Neural progenitor cell (in vitro differentiated cells): ENCODE measurements around the gene ABLIM2. TPM values are rescaled to one million over a fixed set of nuclear protein-coding genes. Genes with fewer than 3 reads are reported as not detected.
"Not testable (repeated sequence)": the region's sequence is repeated elsewhere in the genome, so short reads cannot be mapped to it uniquely, and the experiment has no call there.

Experiments used
- DNase-seq: peaks from one replicate; pipeline ENCODE4 v3.0.0-alpha.2; 2016; ENCODE audit warnings: low spot score
- H2AFZ ChIP-seq: fragments of 200-600 bp; sonication (generic); replicated peaks from 2 replicates; pipeline ENCODE4 v1.6.1; 2016; ENCODE audit warnings: antibody characterized with exemption
- H3F3A ChIP-seq: fragments of 200-600 bp; sonication (generic); 2 replicates; pipeline ENCODE4 v1.6.1; 2016; ENCODE audit warnings: antibody characterized with exemption, low read depth
- H3K27ac ChIP-seq: fragments of 200-600 bp; sonication (generic); 2 replicates; pipeline ENCODE4 v1.5.1; 2016; ENCODE audit warnings: mild to moderate bottlenecking
- H3K27me3 ChIP-seq: fragments of 200-600 bp; sonication (generic); 2 replicates; pipeline ENCODE4 v1.6.1; 2016; ENCODE audit warnings: mild to moderate bottlenecking, moderate library complexity
- H3K36me3 ChIP-seq: fragments of 200-600 bp; sonication (generic); 2 replicates; pipeline ENCODE4 v1.5.1; 2016
- H3K4me1 ChIP-seq: fragments of 200-600 bp; sonication (generic); 2 replicates; pipeline ENCODE4 v1.6.1; 2016; ENCODE audit warnings: mixed run types
- H3K4me2 ChIP-seq: fragments of 200-600 bp; sonication (generic); 2 replicates; pipeline ENCODE4 v1.6.1; 2016
- H3K4me3 ChIP-seq: fragments of 200-600 bp; sonication (generic); 2 replicates; pipeline ENCODE4 v1.5.1; 2016
- H3K79me2 ChIP-seq: fragments of 200-600 bp; sonication (generic); 2 replicates; pipeline ENCODE4 v1.6.1; 2016; ENCODE audit warnings: low read depth
- H3K9ac ChIP-seq: fragments of 200-600 bp; sonication (generic); 2 replicates; pipeline ENCODE4 v1.6.1; 2016
- H3K9me3 ChIP-seq: fragments of 200-600 bp; sonication (generic); 2 replicates; pipeline ENCODE4 v1.5.1; 2016; ENCODE audit warnings: low read depth
- H4K20me1 ChIP-seq: fragments of 200-600 bp; sonication (generic); 2 replicates; pipeline ENCODE4 v1.6.1; 2016; ENCODE audit warnings: low read depth
- H3K27ac Mint-ChIP-seq: 3 replicates; pipeline ENCODE4 v1.8.0; 2021; ENCODE audit warnings: mixed read lengths
- H3K27me3 Mint-ChIP-seq: 2 replicates; pipeline ENCODE4 v1.8.0; 2022; ENCODE audit warnings: low read depth, mild to moderate bottlenecking, inconsistent platforms, moderate library complexity, mixed read lengths; ENCODE audit not compliant: insufficient read depth
- H3K36me3 Mint-ChIP-seq: 3 replicates; pipeline ENCODE4 v1.8.0; 2021; ENCODE audit warnings: mixed read lengths
- H3K4me1 Mint-ChIP-seq: 3 replicates; pipeline ENCODE4 v1.8.0; 2021; ENCODE audit warnings: mixed read lengths
- H3K4me3 Mint-ChIP-seq: 3 replicates; pipeline ENCODE4 v1.8.0; 2021; ENCODE audit warnings: mild to moderate bottlenecking, moderate library complexity, mixed read lengths
- H3K9me3 Mint-ChIP-seq: 3 replicates; pipeline ENCODE4 v1.8.0; 2020; ENCODE audit warnings: mixed read lengths
- CTCF ChIP-seq: fragments of 200-600 bp; sonication (generic); IDR thresholded peaks from 2 replicates; pipeline ENCODE4 v1.5.1; 2017; ENCODE audit warnings: antibody characterized with exemption, mild to moderate bottlenecking
- EZH2 ChIP-seq: fragments of 200-600 bp; sonication (generic); IDR thresholded peaks from 2 replicates; pipeline ENCODE4 v1.6.1; 2017; ENCODE audit warnings: antibody characterized with exemption, mild to moderate bottlenecking, moderate library complexity
- EZH2phosphoT487 ChIP-seq: fragments of 200-600 bp; sonication (generic); IDR thresholded peaks from 2 replicates; pipeline ENCODE4 v1.6.1; 2017; ENCODE audit warnings: antibody characterized with exemption
- total RNA-seq: library from RNA; depleted of rRNA; stranded (reverse); fragments of >200 nt; gene quantifications from 2 replicates; pipeline ENCODE4 v1.2.3, GENCODE V29; 2015; ENCODE audit warnings: low replicate concordance

ABLIM2 gene
- total RNA-seq, 1 donor from 2014 or later, result 0.24 TPM

DNA sequence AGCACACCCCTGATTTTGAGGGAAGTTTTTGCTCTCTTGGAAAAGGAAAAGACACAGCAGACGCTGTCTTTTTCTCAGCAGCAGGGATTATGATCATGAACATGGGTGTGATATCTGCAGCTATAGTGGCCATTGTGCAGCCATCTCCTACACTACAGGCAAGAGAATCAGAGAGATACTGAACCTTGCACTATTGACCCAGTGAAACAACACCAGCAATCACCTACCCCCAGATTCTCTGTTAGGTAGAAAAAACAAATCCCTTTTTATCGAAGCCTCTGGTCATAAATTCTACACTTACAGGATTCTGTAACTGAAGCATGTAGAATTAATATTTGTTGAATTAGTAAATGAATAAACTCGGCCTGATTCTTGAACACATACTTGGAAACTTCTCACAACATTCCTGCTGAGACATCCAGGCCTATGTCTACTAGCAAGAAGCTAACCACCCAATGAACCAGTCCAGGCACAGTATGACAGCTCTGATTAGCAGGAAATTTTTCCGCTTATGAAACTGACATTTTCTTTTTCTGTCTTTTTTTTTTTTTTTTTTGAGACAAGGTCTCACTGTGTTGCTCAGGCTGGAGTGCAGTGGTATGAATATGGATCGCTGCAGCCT lies 213.9 kb downstream of the ABLIM2 start:
- no peak for DNase-seq
- H3K4me1 ChIP-seq, result no peaks in the 10 kb centered on the region
- H3K4me3 Mint-ChIP-seq, result no peak overlapping the region
- H3K4me2 ChIP-seq, result no peak overlapping the region
- no peaks in the 10 kb centered on the region for H3K27me3 ChIP-seq
- no peak overlapping the region for H3K9ac ChIP-seq
- H2AFZ ChIP-seq, result no peak overlapping the region
- H3K36me3 Mint-ChIP-seq, result no peaks in the 10 kb centered on the region
- no peak overlapping the region for H3K27ac Mint-ChIP-seq
- no peaks in the 10 kb centered on the region for H3K9me3 ChIP-seq
- H3K27ac ChIP-seq, result no peak overlapping the region
- TF ChIP-seq EZH2 (no peak), EZH2phosphoT487 (no peak), CTCF (no peak)
- H3K79me2 ChIP-seq, result no peaks in the 10 kb centered on the region
- peaks cover 22% of the 10 kb centered on the region for H3K4me1 Mint-ChIP-seq
- H3K36me3 ChIP-seq, result no peaks in the 10 kb centered on the region
- H3K9me3 Mint-ChIP-seq, result no peaks in the 10 kb centered on the region
- H3K4me3 ChIP-seq, result no peak overlapping the region
- H3F3A ChIP-seq, result peaks cover 8% of the 10 kb centered on the region
- no peaks in the 10 kb centered on the region for H4K20me1 ChIP-seq
- peaks cover 6% of the 10 kb centered on the region for H3K27me3 Mint-ChIP-seq

GRCh38 chr4:7943688-7944087 lies 214.9 kb downstream of the ABLIM2 start:
- H3K4me3 ChIP-seq, H3K9me3 ChIP-seq, H3K4me1 ChIP-seq, H3K9ac ChIP-seq, H3K36me3 ChIP-seq, H3K9me3 Mint-ChIP-seq, H4K20me1 ChIP-seq, H3K79me2 ChIP-seq, H2AFZ ChIP-seq, H3K4me2 ChIP-seq, DNase-seq, H3K27me3 ChIP-seq, H3K27ac Mint-ChIP-seq, H3K27ac ChIP-seq, H3K27me3 Mint-ChIP-seq, H3K36me3 Mint-ChIP-seq, H3K4me3 Mint-ChIP-seq: not testable (repeated sequence)
- H3F3A ChIP-seq, result peaks cover 14% of the 10 kb centered on the region
- peaks cover 21% of the 10 kb centered on the region for H3K4me1 Mint-ChIP-seq

DNA sequence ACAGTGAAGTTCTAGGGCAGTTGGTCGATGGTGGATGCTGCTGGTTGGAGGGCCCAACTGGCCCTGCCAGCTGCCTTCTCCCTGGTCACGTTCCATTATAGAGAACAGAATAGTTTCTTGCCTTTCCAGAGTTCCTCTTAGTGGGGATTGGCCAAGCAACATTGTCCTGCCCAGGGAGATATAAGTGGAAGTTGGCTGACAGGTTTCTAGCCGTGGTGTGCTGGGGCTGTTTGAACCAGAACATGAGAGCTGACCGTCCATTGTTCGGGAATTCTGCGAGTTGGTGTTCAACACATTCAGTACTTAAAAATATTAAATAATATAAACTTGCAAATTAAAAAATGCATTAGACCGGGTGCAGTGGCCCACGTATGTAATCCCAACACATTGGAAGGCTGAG lies 215.4 kb downstream of the ABLIM2 start:
- Histone ChIP-seq H3F3A (peaks cover 19% of the 10 kb centered on the region), H3K9ac (no peak overlapping the region), H3K4me2 (no peak overlapping the region), H3K79me2 (no peaks in the 10 kb centered on the region), H3K9me3 (no peaks in the 10 kb centered on the region), H2AFZ (no peak overlapping the region), H3K27me3 (peaks cover 11% of the 10 kb centered on the region), H3K4me1 (peaks cover 3% of the 10 kb centered on the region), H3K27ac (no peak overlapping the region), H4K20me1 (peaks cover 11% of the 10 kb centered on the region), H3K36me3 (no peaks in the 10 kb centered on the region), H3K4me3 (no peak overlapping the region)
- Mint-ChIP-seq H3K9me3 (no peaks in the 10 kb centered on the region), H3K4me1 (peaks cover 23% of the 10 kb centered on the region), H3K4me3 (no peak overlapping the region), H3K27ac (no peak overlapping the region), H3K27me3 (peaks cover 9% of the 10 kb centered on the region), H3K36me3 (no peaks in the 10 kb centered on the region)
- DNase-seq, result no peak
- TF ChIP-seq EZH2, result no peak
- TF ChIP-seq EZH2phosphoT487, result no peak
- no peak for TF ChIP-seq CTCF

GRCh38 chr4:7941965-7942496 lies 216.6 kb downstream of the ABLIM2 start:
- no peak overlapping the region for H2AFZ ChIP-seq

More at GRCh38 chr4:7941965-7942496, 216.6 kb downstream of the ABLIM2 start:
- Mint-ChIP-seq H3K27me3 (peaks cover 14% of the 10 kb centered on the region), H3K4me1 (peaks cover 30% of the 10 kb centered on the region), H3K4me3 (no peak overlapping the region), H3K36me3 (no peaks in the 10 kb centered on the region), H3K27ac (no peak overlapping the region), H3K9me3 (no peaks in the 10 kb centered on the region)
- H3F3A ChIP-seq, result peaks cover 23% of the 10 kb centered on the region
- H3K27ac ChIP-seq, result no peak overlapping the region
- H4K20me1 ChIP-seq, result peaks cover 16% of the 10 kb centered on the region
- no peak for DNase-seq
- H3K4me2 ChIP-seq, result no peak overlapping the region
- H3K79me2 ChIP-seq, result peaks cover 3% of the 10 kb centered on the region
- H3K36me3 ChIP-seq, result no peaks in the 10 kb centered on the region
- no peaks in the 10 kb centered on the region for H3K9me3 ChIP-seq
- no peak overlapping the region for H3K9ac ChIP-seq
- H3K4me1 ChIP-seq, result peaks cover 7% of the 10 kb centered on the region
- peaks cover 18% of the 10 kb centered on the region for H3K27me3 ChIP-seq
- TF ChIP-seq EZH2phosphoT487, result no peak
- TF ChIP-seq CTCF, result no peak
- no peak for TF ChIP-seq EZH2
- no peak overlapping the region for H3K4me3 ChIP-seq
